GM23338 (cell line): ENCODE results near the gene AKAP8L. TPM values are rescaled to one million over a fixed set of nuclear protein-coding genes. Genes with fewer than 3 reads are reported as not detected.
"Not testable (repeated sequence)": the region's sequence is repeated elsewhere in the genome, so short reads cannot be mapped to it uniquely, and the experiment has no call there.

ENCODE experiments used
- ATAC-seq: fragments of 200-7000 bp; cut with Tn5 transposase; 3 replicates; pipeline ENCODE4 v1.9.1; 2020
- DNase-seq: peaks from one replicate; pipeline ENCODE4 v3.0.0-alpha.2; 2015; ENCODE audit warnings: low spot score
- H2AFZ ChIP-seq: fragments of 200-600 bp; sonication (generic); 2 replicates; pipeline ENCODE4 v1.8.0; 2016; ENCODE audit warnings: antibody characterized with exemption, mild to moderate bottlenecking, moderate library complexity
- H3F3A ChIP-seq: fragments of 200-600 bp; sonication (generic); replicated peaks from 2 replicates; pipeline ENCODE4 v1.8.0; 2017; ENCODE audit warnings: antibody characterized with exemption, mixed run types, low read depth
- H3K27ac ChIP-seq: fragments of 200-600 bp; sonication (generic); 2 replicates; pipeline ENCODE4 v1.6.1; 2016; ENCODE audit warnings: low read depth
- H3K27me3 ChIP-seq: fragments of 200-600 bp; sonication (generic); 2 replicates; pipeline ENCODE4 v1.8.0; 2016; ENCODE audit warnings: mild to moderate bottlenecking, mixed run types, moderate library complexity; ENCODE audit not compliant: insufficient read depth
- H3K36me3 ChIP-seq: fragments of 200-600 bp; sonication (generic); 2 replicates; pipeline ENCODE4 v1.8.0; 2016; ENCODE audit warnings: mild to moderate bottlenecking; ENCODE audit not compliant: insufficient read depth
- H3K4me1 ChIP-seq: fragments of 200-600 bp; sonication (generic); 2 replicates; pipeline ENCODE4 v1.8.0; 2016; ENCODE audit warnings: mild to moderate bottlenecking, moderate library complexity; ENCODE audit not compliant: insufficient read depth
- H3K4me2 ChIP-seq: fragments of 200-600 bp; sonication (generic); 2 replicates; pipeline ENCODE4 v1.7.1; 2017; ENCODE audit warnings: mixed run types
- H3K4me3 ChIP-seq: fragments of 200-600 bp; sonication (generic); 2 replicates; pipeline ENCODE4 v1.6.1; 2016; ENCODE audit warnings: mixed run types
- H3K79me2 ChIP-seq: fragments of 200-600 bp; sonication (generic); replicated peaks from 2 replicates; pipeline ENCODE4 v1.8.0; 2017; ENCODE audit warnings: mild to moderate bottlenecking; ENCODE audit not compliant: insufficient read depth
- H3K9me2 ChIP-seq: fragments of 200-600 bp; sonication (generic); 2 replicates; pipeline ENCODE4 v1.8.0; 2017; ENCODE audit not compliant: insufficient read depth
- H4K20me1 ChIP-seq: fragments of 200-600 bp; sonication (generic); replicated peaks from 2 replicates; pipeline ENCODE4 v1.8.0; 2017; ENCODE audit warnings: mild to moderate bottlenecking; ENCODE audit not compliant: insufficient read depth
- H3K27ac Mint-ChIP-seq: 2 replicates; pipeline ENCODE4 v1.8.0; 2020; ENCODE audit warnings: inconsistent platforms, mild to moderate bottlenecking, moderate library complexity, mixed read lengths
- H3K27me3 Mint-ChIP-seq: 3 replicates; pipeline ENCODE4 v1.8.0; 2022; ENCODE audit warnings: low read depth, mild to moderate bottlenecking, moderate library complexity, mixed read lengths, inconsistent platforms; ENCODE audit not compliant: insufficient read depth, poor library complexity
- H3K36me3 Mint-ChIP-seq: 3 replicates; pipeline ENCODE4 v1.8.0; 2021; ENCODE audit warnings: low read depth, mild to moderate bottlenecking, inconsistent platforms, moderate library complexity, mixed read lengths
- H3K4me1 Mint-ChIP-seq: 3 replicates; pipeline ENCODE4 v1.8.0; 2020; ENCODE audit warnings: mild to moderate bottlenecking, inconsistent platforms, mixed read lengths
- H3K4me3 Mint-ChIP-seq: 3 replicates; pipeline ENCODE4 v1.8.0; 2021; ENCODE audit warnings: moderate library complexity, mild to moderate bottlenecking, inconsistent platforms, mixed read lengths
- H3K9me3 Mint-ChIP-seq: 3 replicates; pipeline ENCODE4 v1.8.0; 2020; ENCODE audit warnings: moderate library complexity, mild to moderate bottlenecking, inconsistent platforms, mixed read lengths
- CREB1 ChIP-seq: fragments of 250-450 bp; sonication (Bioruptor Pico); IDR thresholded peaks from 2 replicates; pipeline ENCODE4 v1.5.0; 2020; ENCODE audit warnings: low read depth, mild to moderate bottlenecking, moderate library complexity
- EZH2 ChIP-seq: fragments of 200-600 bp; sonication (generic); IDR thresholded peaks from one replicate; pipeline ENCODE4 v1.8.0; 2017; ENCODE audit warnings: antibody characterized with exemption, mild to moderate bottlenecking, low read depth; ENCODE audit not compliant: unreplicated experiment
- EZH2phosphoT487 ChIP-seq: fragments of 200-600 bp; sonication (generic); IDR thresholded peaks from one replicate; pipeline ENCODE4 v1.8.1; 2018; ENCODE audit warnings: antibody characterized with exemption; ENCODE audit not compliant: unreplicated experiment
- JUNB ChIP-seq: IDR thresholded peaks from one replicate; pipeline ENCODE4 v1.6.1; 2016; ENCODE audit warnings: antibody characterized with exemption; ENCODE audit not compliant: unreplicated experiment
- NANOG ChIP-seq: IDR thresholded peaks from 2 replicates; pipeline ENCODE4 v1.6.1; 2016; ENCODE audit warnings: antibody characterized with exemption, borderline replicate concordance
- POLR2AphosphoS5 ChIP-seq: IDR thresholded peaks from 2 replicates; pipeline ENCODE4 v1.6.1; 2016; ENCODE audit warnings: antibody characterized with exemption, low read depth
- STAT1 ChIP-seq: IDR thresholded peaks from one replicate; pipeline ENCODE4 v1.6.1; 2016; ENCODE audit warnings: antibody characterized with exemption; ENCODE audit not compliant: unreplicated experiment
- ZNF114 ChIP-seq: fragments of 250-450 bp; sonication (Bioruptor Pico); IDR thresholded peaks from 2 replicates; pipeline ENCODE4 v1.5.0; 2020; ENCODE audit warnings: mild to moderate bottlenecking, moderate library complexity
- ZNF331 ChIP-seq: fragments of 250-450 bp; sonication (Bioruptor Pico); IDR thresholded peaks from 2 replicates; pipeline ENCODE4 v1.5.0; 2020; ENCODE audit warnings: low read depth, mild to moderate bottlenecking, moderate library complexity
- polyA plus RNA-seq: library from polyadenylated mRNA; unstranded; fragments of >200 nt; fragmentation: Nextera tagmentation; extraction: Ambion mirVana; gene quantifications from 2 replicates; pipeline ENCODE4 v1.2.1, GENCODE V29; 2016
- total RNA-seq: library from RNA; depleted of rRNA; stranded (reverse); fragments of >200 nt; shearing (Covaris generic); gene quantifications from 2 replicates; pipeline ENCODE4 v1.2.3, GENCODE V29; 2014
- TF ChIP-seq, protein P1 (sequence below): IDR thresholded peaks from one replicate; pipeline ENCODE4 v1.6.1; 2018; ENCODE audit warnings: antibody characterized with exemption; ENCODE audit not compliant: unreplicated experiment
- TF ChIP-seq, protein P2 (sequence below): IDR thresholded peaks from 2 replicates; pipeline ENCODE4 v1.6.1; 2016; ENCODE audit warnings: antibody characterized with exemption

AKAP8L gene
- total and polyA plus RNA-seq, 2 experiments from 2014 or later = 78.8 to 165 TPM

DNA sequence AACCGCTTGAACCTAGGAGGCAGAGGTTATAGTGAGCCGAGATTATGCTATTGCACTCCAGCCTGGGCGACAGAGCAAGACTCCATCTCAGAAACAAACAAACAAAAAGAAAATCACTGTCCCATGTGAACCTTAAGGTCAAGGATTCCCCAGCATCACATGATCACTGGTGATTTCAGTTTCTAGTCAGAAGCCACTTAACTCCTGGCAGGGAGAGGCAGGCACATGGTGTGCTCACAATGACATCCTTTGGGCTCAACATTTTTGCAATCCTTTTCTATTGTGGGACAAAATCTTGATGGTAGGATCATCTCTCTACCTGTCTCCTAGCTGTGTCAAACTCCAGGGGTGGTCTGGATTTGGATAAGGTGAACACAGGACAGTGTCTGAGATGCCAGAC, 51.3 kb downstream of the AKAP8L start (continued):
- TF ChIP-seq EZH2 = no peak
- no peak for TF ChIP-seq ZNF114 (CRISPR knock-in tag)
- TF ChIP-seq ZNF331 (CRISPR knock-in tag) = no peak
- no peak for TF ChIP-seq STAT1
- TF ChIP-seq, protein P1, sequence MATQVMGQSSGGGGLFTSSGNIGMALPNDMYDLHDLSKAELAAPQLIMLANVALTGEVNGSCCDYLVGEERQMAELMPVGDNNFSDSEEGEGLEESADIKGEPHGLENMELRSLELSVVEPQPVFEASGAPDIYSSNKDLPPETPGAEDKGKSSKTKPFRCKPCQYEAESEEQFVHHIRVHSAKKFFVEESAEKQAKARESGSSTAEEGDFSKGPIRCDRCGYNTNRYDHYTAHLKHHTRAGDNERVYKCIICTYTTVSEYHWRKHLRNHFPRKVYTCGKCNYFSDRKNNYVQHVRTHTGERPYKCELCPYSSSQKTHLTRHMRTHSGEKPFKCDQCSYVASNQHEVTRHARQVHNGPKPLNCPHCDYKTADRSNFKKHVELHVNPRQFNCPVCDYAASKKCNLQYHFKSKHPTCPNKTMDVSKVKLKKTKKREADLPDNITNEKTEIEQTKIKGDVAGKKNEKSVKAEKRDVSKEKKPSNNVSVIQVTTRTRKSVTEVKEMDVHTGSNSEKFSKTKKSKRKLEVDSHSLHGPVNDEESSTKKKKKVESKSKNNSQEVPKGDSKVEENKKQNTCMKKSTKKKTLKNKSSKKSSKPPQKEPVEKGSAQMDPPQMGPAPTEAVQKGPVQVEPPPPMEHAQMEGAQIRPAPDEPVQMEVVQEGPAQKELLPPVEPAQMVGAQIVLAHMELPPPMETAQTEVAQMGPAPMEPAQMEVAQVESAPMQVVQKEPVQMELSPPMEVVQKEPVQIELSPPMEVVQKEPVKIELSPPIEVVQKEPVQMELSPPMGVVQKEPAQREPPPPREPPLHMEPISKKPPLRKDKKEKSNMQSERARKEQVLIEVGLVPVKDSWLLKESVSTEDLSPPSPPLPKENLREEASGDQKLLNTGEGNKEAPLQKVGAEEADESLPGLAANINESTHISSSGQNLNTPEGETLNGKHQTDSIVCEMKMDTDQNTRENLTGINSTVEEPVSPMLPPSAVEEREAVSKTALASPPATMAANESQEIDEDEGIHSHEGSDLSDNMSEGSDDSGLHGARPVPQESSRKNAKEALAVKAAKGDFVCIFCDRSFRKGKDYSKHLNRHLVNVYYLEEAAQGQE = no peak
- TF ChIP-seq EZH2phosphoT487 = no peak
- TF ChIP-seq JUNB = no peak

- TF ChIP-seq JUNB (no peak), ZNF114 (CRISPR knock-in tag) (no peak), ZNF331 (CRISPR knock-in tag) (no peak), CREB1 (CRISPR knock-in tag) (no peak), EZH2 (no peak), STAT1 (no peak), NANOG (no peak), POLR2AphosphoS5 (no peak)
- TF ChIP-seq, protein P1 = no peak
- TF ChIP-seq, protein P2, sequence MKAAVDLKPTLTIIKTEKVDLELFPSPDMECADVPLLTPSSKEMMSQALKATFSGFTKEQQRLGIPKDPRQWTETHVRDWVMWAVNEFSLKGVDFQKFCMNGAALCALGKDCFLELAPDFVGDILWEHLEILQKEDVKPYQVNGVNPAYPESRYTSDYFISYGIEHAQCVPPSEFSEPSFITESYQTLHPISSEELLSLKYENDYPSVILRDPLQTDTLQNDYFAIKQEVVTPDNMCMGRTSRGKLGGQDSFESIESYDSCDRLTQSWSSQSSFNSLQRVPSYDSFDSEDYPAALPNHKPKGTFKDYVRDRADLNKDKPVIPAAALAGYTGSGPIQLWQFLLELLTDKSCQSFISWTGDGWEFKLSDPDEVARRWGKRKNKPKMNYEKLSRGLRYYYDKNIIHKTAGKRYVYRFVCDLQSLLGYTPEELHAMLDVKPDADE = no peak
- H3K36me3 ChIP-seq = peaks cover 42% of the 10 kb centered on the region
- H3K4me3 Mint-ChIP-seq = no peak overlapping the region
Measured at GRCh38 chr19:15365264-15365663, 53.5 kb downstream of the AKAP8L start.

DNA sequence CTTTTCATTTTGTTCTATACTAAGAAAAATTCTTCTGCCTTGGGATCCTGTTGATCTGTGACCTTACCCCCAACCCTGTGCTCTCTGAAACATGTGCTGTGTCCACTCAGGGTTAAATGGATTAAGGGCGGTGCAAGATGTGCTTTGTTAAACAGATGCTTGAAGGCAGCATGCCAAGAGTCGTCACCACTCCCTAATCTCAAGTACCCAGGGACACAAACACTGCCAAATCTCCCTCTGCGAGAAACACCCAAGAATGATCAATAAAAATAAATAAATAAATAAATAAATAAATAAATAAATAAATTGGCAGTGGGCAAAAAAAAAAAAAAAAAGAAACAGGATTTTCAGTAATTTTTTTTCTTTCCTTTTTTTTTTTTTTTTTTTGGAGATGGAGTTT, 55.0 kb downstream of the AKAP8L start:
- not testable (repeated sequence) for H3F3A ChIP-seq, H2AFZ ChIP-seq, DNase-seq, H3K27ac ChIP-seq, H3K4me2 ChIP-seq, H3K27me3 ChIP-seq, H3K4me1 Mint-ChIP-seq, H3K27ac Mint-ChIP-seq, H3K4me1 ChIP-seq, H3K27me3 Mint-ChIP-seq, ATAC-seq, H3K4me3 ChIP-seq, H3K4me3 Mint-ChIP-seq, H4K20me1 ChIP-seq, H3K79me2 ChIP-seq, H3K9me2 ChIP-seq
- peaks cover 91% of the 10 kb centered on the region for H3K36me3 Mint-ChIP-seq
- peaks cover 21% of the 10 kb centered on the region for H3K9me3 Mint-ChIP-seq
- H3K36me3 ChIP-seq = peaks cover 53% of the 10 kb centered on the region

More at GRCh38 chr19:15365264-15365663, 53.5 kb downstream of the AKAP8L start:
- Histone ChIP-seq H3K9me2 (no peaks in the 10 kb centered on the region), H3K4me2 (no peak overlapping the region), H3K4me1 (no peaks in the 10 kb centered on the region), H3K27me3 (no peaks in the 10 kb centered on the region), H3F3A (no peaks in the 10 kb centered on the region), H3K27ac (no peak overlapping the region), H3K4me3 (no peak overlapping the region), H2AFZ (no peak overlapping the region), H3K79me2 (no peaks in the 10 kb centered on the region), H4K20me1 (no peaks in the 10 kb centered on the region; the same call in none of the 2 replicates)
- no peak for ATAC-seq
- Mint-ChIP-seq H3K36me3 (peaks cover 90% of the 10 kb centered on the region), H3K4me1 (no peaks in the 10 kb centered on the region), H3K27me3 (peaks cover 3% of the 10 kb centered on the region), H3K9me3 (peaks cover 21% of the 10 kb centered on the region), H3K27ac (no peak overlapping the region)
- no peak for DNase-seq

GRCh38 chr19:15363048-15363447, 55.7 kb downstream of the AKAP8L start:
- H3K9me2 ChIP-seq, H3K27ac Mint-ChIP-seq, H3K4me1 Mint-ChIP-seq, H3K4me3 ChIP-seq, ATAC-seq, H3K27ac ChIP-seq, H3K79me2 ChIP-seq, H3K27me3 Mint-ChIP-seq, H3K27me3 ChIP-seq, DNase-seq, H2AFZ ChIP-seq, H4K20me1 ChIP-seq, H3K4me1 ChIP-seq, H3K4me2 ChIP-seq, H3K4me3 Mint-ChIP-seq, H3F3A ChIP-seq: not testable (repeated sequence)
- H3K36me3 ChIP-seq = peaks cover 60% of the 10 kb centered on the region
- peaks cover 91% of the 10 kb centered on the region for H3K36me3 Mint-ChIP-seq
- peaks cover 21% of the 10 kb centered on the region for H3K9me3 Mint-ChIP-seq
